ENCODE data around the gene WDR59. TPM values are rescaled to one million over a fixed set of nuclear protein-coding genes. Genes with fewer than 3 reads are reported as not detected.

Gene WDR59
- total and polyA plus RNA-seq, 4 donors = 11.2 to 60.1 (median 32.0) TPM

DNA sequence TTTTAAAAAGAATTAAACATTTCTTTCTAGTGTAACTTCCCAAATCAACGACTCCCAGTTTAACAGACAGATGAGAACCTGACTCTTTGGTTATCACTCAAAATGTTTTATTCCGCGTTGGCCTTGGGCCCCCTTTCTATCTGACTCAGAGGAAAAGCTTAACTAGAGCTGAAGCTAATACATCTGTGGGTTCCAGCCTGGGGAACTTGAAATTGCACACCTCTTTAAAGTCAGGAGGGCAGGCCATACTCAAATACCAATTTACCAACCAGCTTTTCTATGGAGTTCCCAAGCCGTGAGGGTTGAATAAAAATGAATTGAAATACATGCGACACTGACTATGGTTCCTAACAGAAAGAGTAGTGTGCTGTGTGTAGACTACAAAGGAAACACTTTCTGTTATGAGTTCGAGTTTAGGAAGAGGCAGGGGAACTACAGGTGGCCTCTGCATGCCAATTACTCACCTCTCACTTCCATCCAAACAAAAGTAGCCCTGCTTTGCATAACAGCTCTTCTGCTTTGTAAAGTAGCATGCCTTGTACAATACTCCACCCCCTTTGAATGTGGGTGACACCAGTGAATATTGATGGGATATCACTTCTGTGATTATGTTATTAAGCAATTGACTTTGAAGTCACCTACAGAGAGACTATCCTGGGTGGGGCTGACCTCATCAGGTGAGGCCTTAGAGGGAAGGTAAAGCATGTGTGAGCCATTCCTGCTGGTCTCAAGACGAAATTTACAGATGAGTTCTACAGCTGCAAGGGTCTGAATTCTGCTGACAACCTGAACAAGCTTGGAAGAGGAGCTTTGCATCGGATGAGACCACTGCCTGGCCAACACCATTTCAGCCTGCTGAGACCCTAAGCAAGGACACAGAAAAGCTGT lies 92.1 kb downstream of the WDR59 start:
- no peak overlapping the region for H3K27ac ChIP-seq (ENCODE audit: low read depth in 1 of 2, low read length in 1 of 2)
- DNase-seq (no peak), ATAC-seq (ENCODE audit: insufficient read depth, low FRiP score) (no peak)
- peaks cover 0 to 5% (median 0%) of the 10 kb centered on the region in 5 donors for H3K4me1 ChIP-seq (ENCODE audit: control insufficient read depth in 5 of 5, insufficient read depth in 5 of 5, low read length in 5 of 5)
- no peak overlapping the region for H3K9ac ChIP-seq (ENCODE audit: insufficient read depth in 1 of 2, low read length in 2 of 2)
- no peaks in the 10 kb centered on the region for H3K9me3 ChIP-seq (ENCODE audit: control insufficient read depth in 4 of 4, insufficient read depth in 3 of 4, low read length in 3 of 4)
- WGBS, 2 donors = 82 to 87% methylated on average over 8 of the region's 8 CpGs
- TF ChIP-seq, protein P1, sequence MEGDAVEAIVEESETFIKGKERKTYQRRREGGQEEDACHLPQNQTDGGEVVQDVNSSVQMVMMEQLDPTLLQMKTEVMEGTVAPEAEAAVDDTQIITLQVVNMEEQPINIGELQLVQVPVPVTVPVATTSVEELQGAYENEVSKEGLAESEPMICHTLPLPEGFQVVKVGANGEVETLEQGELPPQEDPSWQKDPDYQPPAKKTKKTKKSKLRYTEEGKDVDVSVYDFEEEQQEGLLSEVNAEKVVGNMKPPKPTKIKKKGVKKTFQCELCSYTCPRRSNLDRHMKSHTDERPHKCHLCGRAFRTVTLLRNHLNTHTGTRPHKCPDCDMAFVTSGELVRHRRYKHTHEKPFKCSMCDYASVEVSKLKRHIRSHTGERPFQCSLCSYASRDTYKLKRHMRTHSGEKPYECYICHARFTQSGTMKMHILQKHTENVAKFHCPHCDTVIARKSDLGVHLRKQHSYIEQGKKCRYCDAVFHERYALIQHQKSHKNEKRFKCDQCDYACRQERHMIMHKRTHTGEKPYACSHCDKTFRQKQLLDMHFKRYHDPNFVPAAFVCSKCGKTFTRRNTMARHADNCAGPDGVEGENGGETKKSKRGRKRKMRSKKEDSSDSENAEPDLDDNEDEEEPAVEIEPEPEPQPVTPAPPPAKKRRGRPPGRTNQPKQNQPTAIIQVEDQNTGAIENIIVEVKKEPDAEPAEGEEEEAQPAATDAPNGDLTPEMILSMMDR (IDR thresholded peaks at IDR 0.05; ENCODE audit: control extremely low read depth, extremely low read depth) = no peak
- no peaks in the 10 kb centered on the region for H3K27me3 ChIP-seq (ENCODE audit: control insufficient read depth in 3 of 3, insufficient read depth in 3 of 3, low read length in 2 of 3)
- H3K4me3 ChIP-seq = no peak overlapping the region
- peaks cover 17 to 51% (median 31%) of the 10 kb centered on the region in 4 donors for H3K36me3 ChIP-seq (ENCODE audit: control insufficient read depth in 4 of 4, insufficient read depth in 4 of 4, low read length in 4 of 4)

GRCh38 chr16:74888888-74889287 lies 96.0 kb downstream of the WDR59 start:
- H3K9me3 ChIP-seq (ENCODE audit: control insufficient read depth in 4 of 4, insufficient read depth in 3 of 4, low read length in 3 of 4) = no peaks in the 10 kb centered on the region
- no peaks in the 10 kb centered on the region for H3K27me3 ChIP-seq (ENCODE audit: control insufficient read depth in 3 of 3, insufficient read depth in 3 of 3, low read length in 2 of 3)
- H3K4me1 ChIP-seq (ENCODE audit: control insufficient read depth in 5 of 5, insufficient read depth in 5 of 5, low read length in 5 of 5) = peaks cover 0 to 2% (median 0%) of the 10 kb centered on the region in 5 donors
- 90 to 92% methylated on average over 6 of the region's 6 CpGs for WGBS, 2 donors
- no peak overlapping the region for H3K27ac ChIP-seq (ENCODE audit: low read depth in 1 of 2, low read length in 1 of 2)
- H3K9ac ChIP-seq (ENCODE audit: insufficient read depth in 1 of 2, low read length in 2 of 2) = no peak overlapping the region
- TF ChIP-seq, protein P1 (IDR thresholded peaks at IDR 0.05; ENCODE audit: control extremely low read depth, extremely low read depth) = no peak
- no peak for ATAC-seq (ENCODE audit: insufficient read depth, low FRiP score)
- DNase-seq = no peak
- H3K36me3 ChIP-seq (ENCODE audit: control insufficient read depth in 4 of 4, insufficient read depth in 4 of 4, low read length in 4 of 4) = peaks cover 29 to 65% (median 45%) of the 10 kb centered on the region in 4 donors
- no peak overlapping the region for H3K4me3 ChIP-seq

DNA sequence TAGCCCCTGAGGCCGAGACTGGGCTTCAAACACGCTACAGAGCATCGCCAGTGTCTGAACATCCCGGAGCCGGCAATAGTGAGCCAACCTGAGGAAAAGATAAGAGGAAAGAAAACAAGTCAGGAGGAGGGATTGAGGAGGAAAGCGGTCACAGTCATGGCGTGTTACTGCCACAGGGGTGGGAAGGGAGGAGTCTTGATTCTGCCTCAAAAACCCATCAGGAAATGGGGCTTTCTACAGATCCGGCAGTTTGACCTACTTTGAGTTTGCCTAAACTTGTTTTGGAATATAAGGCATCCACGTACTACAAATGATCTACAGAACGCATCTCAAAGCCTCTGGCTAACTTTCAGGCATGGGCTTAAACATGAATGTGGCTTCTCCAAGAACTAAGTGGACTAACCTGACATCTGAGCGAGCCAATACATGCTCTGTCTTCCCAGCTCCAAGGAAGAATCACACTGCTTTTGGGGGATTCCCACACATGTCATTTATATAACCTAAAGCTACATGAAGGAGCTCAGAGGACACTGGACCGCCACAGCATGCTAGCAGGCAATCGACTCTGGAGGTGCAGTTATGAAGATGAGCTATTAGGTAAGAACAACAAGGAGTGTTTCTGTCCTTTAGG lies 96.6 kb downstream of the WDR59 start:
- no peak overlapping the region for H3K4me3 ChIP-seq
- H3K36me3 ChIP-seq (ENCODE audit: control insufficient read depth in 4 of 4, insufficient read depth in 4 of 4, low read length in 4 of 4) = peaks cover 29 to 61% (median 47%) of the 10 kb centered on the region in 4 donors
- H3K27me3 ChIP-seq (ENCODE audit: control insufficient read depth in 3 of 3, insufficient read depth in 3 of 3, low read length in 2 of 3) = no peaks in the 10 kb centered on the region
- peaks cover 0 to 2% (median 0%) of the 10 kb centered on the region in 5 donors for H3K4me1 ChIP-seq (ENCODE audit: control insufficient read depth in 5 of 5, insufficient read depth in 5 of 5, low read length in 5 of 5)
- ATAC-seq (ENCODE audit: insufficient read depth, low FRiP score) = no peak
- H3K9ac ChIP-seq (ENCODE audit: insufficient read depth in 1 of 2, low read length in 2 of 2) = no peak overlapping the region
- no peaks in the 10 kb centered on the region for H3K9me3 ChIP-seq (ENCODE audit: control insufficient read depth in 4 of 4, insufficient read depth in 3 of 4, low read length in 3 of 4)
- 93 to 95% methylated on average over 13 of the region's 13 CpGs for WGBS, 2 donors
- no peak for DNase-seq
- H3K27ac ChIP-seq (ENCODE audit: low read depth in 1 of 2, low read length in 1 of 2) = no peak overlapping the region
- TF ChIP-seq, protein P1 (IDR thresholded peaks at IDR 0.05; ENCODE audit: control extremely low read depth, extremely low read depth) = no peak
